NCI-H2107 (cell line): Measurements from ENCODE around the gene GHR.
"Not testable (repeated sequence)": the region's sequence is repeated elsewhere in the genome, so short reads cannot be mapped to it uniquely, and the experiment has no call there.

Experiments
- DNase-seq: peaks from one replicate; lab custom pipeline; 2025; lab: John Stamatoyannopoulos, UW

The GHR gene

DNA sequence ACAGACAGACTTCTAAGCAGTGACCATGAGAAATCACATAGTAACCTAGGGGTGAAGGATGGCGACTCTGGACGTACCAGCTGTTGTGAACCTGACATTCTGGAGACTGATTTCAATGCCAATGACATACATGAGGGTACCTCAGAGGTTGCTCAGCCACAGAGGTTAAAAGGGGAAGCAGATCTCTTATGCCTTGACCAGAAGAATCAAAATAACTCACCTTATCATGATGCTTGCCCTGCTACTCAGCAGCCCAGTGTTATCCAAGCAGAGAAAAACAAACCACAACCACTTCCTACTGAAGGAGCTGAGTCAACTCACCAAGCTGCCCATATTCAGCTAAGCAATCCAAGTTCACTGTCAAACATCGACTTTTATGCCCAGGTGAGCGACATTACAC is 295.4 kb downstream of the GHR start:
- no peak for DNase-seq

DNA sequence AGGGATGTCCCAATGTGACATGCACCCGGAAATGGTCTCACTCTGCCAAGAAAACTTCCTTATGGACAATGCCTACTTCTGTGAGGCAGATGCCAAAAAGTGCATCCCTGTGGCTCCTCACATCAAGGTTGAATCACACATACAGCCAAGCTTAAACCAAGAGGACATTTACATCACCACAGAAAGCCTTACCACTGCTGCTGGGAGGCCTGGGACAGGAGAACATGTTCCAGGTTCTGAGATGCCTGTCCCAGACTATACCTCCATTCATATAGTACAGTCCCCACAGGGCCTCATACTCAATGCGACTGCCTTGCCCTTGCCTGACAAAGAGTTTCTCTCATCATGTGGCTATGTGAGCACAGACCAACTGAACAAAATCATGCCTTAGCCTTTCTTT is 295.8 kb downstream of the GHR start:
- DNase-seq: no peak

GRCh38 chr5:42720251-42720650 is 297.0 kb downstream of the GHR start:
- no peak for DNase-seq

DNA sequence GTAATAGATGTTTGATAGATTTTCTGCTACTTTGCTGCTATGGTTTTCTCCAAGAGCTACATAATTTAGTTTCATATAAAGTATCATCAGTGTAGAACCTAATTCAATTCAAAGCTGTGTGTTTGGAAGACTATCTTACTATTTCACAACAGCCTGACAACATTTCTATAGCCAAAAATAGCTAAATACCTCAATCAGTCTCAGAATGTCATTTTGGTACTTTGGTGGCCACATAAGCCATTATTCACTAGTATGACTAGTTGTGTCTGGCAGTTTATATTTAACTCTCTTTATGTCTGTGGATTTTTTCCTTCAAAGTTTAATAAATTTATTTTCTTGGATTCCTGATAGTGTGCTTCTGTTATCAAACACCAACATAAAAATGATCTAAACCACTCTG is 298.2 kb downstream of the GHR start:
- no peak for DNase-seq

DNA sequence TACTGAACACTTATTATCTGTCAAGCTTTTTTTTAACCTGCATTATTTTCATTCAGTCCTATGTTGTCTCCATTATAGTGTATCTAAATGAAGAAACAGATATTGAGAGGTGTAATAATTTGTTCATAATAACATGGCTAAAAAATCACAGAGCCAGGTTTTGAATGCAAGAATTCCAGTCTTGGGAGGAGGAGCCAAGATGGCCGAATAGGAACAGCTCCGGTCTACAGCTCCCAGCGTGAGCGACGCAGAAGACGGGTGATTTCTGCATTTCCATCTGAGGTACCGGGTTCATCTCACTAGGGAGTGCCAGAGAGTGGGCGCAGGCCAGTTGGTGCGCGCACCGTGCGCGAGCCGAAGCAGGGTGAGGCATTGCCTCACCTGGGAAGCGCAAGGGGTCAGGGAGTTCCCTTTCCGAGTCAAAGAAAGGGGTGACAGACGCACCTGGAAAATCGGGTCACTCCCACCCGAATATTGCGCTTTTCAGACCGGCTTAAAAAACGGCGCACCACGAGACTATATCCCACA is 311.4 kb downstream of the GHR start:
- not testable (repeated sequence) for DNase-seq

- DNase-seq: no peak
Observed at GRCh38 chr5:42740920-42741319, 317.7 kb downstream of the GHR start.

- DNase-seq: no peak
Observed at GRCh38 chr5:42745426-42745825, 322.2 kb downstream of the GHR start.

- DNase-seq: no peak
Observed at GRCh38 chr5:42745856-42746255, 322.6 kb downstream of the GHR start.

DNA sequence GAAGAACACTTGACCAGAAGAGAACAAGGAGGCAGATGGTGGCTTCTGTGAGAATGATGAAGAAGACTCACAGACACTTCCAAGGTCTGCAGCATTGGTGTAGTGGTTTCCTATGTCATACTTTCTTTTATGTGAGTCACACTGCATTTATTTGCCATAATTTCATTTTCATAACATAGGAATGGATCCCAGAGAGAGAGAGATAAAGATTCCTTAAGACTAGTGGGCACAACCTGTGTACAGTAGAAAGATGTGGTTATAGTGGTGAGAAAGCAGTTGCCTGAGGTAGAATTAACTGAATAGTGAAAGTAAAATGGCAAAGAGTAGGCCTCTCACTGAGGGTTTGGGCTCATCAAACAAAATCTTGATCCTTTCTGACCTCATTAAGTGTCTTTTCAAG is 325.8 kb downstream of the GHR start:
- DNase-seq: no peak

DNA sequence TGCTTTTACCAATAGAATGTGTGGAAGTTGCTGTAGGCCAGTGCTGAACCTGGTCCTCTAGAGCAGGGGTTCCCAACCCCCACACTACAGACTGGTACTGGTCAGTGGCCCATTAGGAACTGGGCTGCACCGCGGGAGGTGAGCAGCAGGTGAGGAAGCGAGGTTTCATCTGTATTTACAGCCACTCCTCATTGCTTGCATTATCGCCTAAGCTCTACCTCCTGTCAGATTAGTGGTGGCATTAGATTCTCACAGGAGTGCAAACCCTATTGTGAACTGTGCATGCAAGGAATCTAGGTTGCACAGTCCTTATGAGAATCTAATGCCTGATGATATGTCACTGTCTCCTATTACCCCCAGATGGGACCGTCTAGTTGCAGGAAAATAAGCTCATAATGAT is 327.3 kb downstream of the GHR start:
- no peak for DNase-seq

DNA sequence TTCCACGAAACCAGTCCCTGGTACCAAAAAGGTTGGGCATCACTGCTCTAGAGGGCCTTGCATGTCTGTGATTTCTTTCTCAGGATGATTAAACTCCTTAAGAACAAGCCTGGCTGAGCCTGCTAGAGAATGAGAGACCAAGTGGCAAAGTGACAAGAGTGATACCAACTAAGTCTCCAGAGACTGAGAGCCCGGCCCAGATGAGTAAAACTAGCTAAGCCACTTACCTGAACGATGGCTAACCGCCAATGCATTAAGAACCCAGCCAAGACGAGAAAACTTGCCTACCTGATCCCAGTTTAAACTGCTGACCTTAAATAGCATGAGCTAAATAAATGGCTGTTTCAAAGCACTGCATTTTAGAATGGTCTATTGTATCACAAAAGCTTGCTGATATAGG is 327.8 kb downstream of the GHR start:
- no peak for DNase-seq

- no peak for DNase-seq
Observed at GRCh38 chr5:42753099-42753498, 329.9 kb downstream of the GHR start.

- no peak for DNase-seq
Observed at GRCh38 chr5:42756606-42757601, 333.7 kb downstream of the GHR start, which contains the start of gene CCDC152. Gene CCDC152, plus strand, starts transcription at chr5:42756818. Its CDS starts 2,304 bp downstream, at chr5:42759122.

DNA sequence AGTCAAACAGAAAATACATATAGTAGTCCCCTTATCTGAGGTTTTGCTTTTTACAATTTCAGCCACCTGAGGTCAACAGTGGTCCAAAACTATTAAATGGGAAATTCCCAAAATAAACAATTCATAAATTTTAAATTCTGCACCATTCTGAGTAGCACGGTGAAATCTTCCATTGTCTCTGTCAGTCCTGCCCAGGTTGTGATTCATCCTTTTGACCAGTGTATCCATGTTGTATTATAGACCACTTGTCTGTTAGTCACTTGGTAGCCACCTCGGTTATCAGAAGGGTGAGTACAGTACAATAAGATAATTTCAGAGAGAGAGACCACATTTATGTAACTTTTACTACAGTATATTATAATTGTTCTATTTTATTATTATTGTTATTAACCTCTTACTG is 336.2 kb downstream of the GHR start:
- no peak for DNase-seq

- no peak for DNase-seq
Observed at GRCh38 chr5:42760426-42760825, 337.2 kb downstream of the GHR start.

- no peak for DNase-seq
Observed at GRCh38 chr5:42761791-42762190, 338.6 kb downstream of the GHR start.

GRCh38 chr5:42767491-42768105 is 344.4 kb downstream of the GHR start:
- DNase-seq: no peak

GRCh38 chr5:42768106-42768504 is 344.9 kb downstream of the GHR start:
- no peak for DNase-seq

DNA sequence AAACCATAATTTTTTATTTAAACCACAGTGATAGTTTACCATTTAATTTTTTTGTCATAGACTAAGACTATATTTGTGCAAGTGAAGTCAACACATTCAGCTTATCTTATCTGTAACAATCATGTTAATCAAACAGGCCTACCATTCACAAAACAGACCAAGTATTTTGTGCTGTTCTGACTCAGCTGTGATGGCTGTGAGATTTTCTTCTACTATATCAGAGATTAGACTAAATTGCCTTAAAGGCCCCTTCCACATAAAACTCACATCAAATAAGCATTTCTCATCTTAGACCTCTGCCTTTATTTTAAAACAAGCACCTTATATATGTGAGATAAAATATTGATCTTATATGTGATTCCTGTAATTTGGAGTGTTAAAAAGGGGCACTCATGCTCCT is 346.8 kb downstream of the GHR start:
- DNase-seq: no peak
